Neural crest cell (in vitro differentiated cells): Measurements from ENCODE around the gene SLC19A1. TPM values are rescaled to one million over a fixed set of nuclear protein-coding genes. Genes with fewer than 3 reads are reported as not detected.
"Not testable (repeated sequence)": the region's sequence is repeated elsewhere in the genome, so short reads cannot be mapped to it uniquely, and the experiment has no call there.

Experiments used
- DNase-seq: peaks from one replicate; pipeline ENCODE4 v3.0.0; 2021; ENCODE audit warnings: low read depth, mixed read lengths, low spot score
- H3K27ac Mint-ChIP-seq: one replicate; pipeline ENCODE4 v1.8.0; 2021; ENCODE audit warnings: mild to moderate bottlenecking, mixed read lengths; ENCODE audit not compliant: unreplicated experiment
- H3K27me3 Mint-ChIP-seq: 2 replicates; pipeline ENCODE4 v1.8.0; 2021; ENCODE audit warnings: low read depth, mild to moderate bottlenecking, mixed read lengths
- H3K36me3 Mint-ChIP-seq: 2 replicates; pipeline ENCODE4 v1.8.0; 2021; ENCODE audit warnings: low read depth, mild to moderate bottlenecking, mixed read lengths
- H3K4me1 Mint-ChIP-seq: 2 replicates; pipeline ENCODE4 v1.8.0; 2021; ENCODE audit warnings: mixed read lengths
- H3K4me3 Mint-ChIP-seq: one replicate; pipeline ENCODE4 v1.8.0; 2021; ENCODE audit warnings: mild to moderate bottlenecking, mixed read lengths
- H3K9me3 Mint-ChIP-seq: 2 replicates; pipeline ENCODE4 v1.8.0; 2021; ENCODE audit warnings: mixed read lengths
- CTCF ChIP-seq: fragments of 200-600 bp; sonication (generic); conservative IDR thresholded peaks from 2 replicates; pipeline ENCODE4 v1.5.0; 2021; ENCODE audit warnings: antibody characterized with exemption, mild to moderate bottlenecking
- total RNA-seq: library from RNA; stranded (reverse); gene quantifications from 2 replicates; pipeline ENCODE4 v1.2.1, GENCODE V29; 2021

Gene SLC19A1
- total RNA-seq, 1 donor from 2014 or later: 35.1 TPM

GRCh38 chr21:45532826-45533360 is 9.3 kb downstream of the SLC19A1 start:
- H3K9me3 Mint-ChIP-seq: no peaks in the 10 kb centered on the region
- no peaks in the 10 kb centered on the region for H3K27me3 Mint-ChIP-seq
- no peak overlapping the region for H3K4me3 Mint-ChIP-seq
- H3K36me3 Mint-ChIP-seq: no peaks in the 10 kb centered on the region
- no peak for TF ChIP-seq CTCF
- H3K27ac Mint-ChIP-seq: peak overlapping the region; percentile 54
- DNase-seq: no peak
- peaks cover 4% of the 10 kb centered on the region for H3K4me1 Mint-ChIP-seq

- no peak for DNase-seq
- TF ChIP-seq CTCF: no peak
Measured at GRCh38 chr21:45531393-45532215, 10.6 kb downstream of the SLC19A1 start.

GRCh38 chr21:45531114-45531392 is 11.2 kb downstream of the SLC19A1 start:
- H3K27me3 Mint-ChIP-seq, H3K36me3 Mint-ChIP-seq, H3K9me3 Mint-ChIP-seq, H3K4me1 Mint-ChIP-seq, H3K27ac Mint-ChIP-seq, DNase-seq, H3K4me3 Mint-ChIP-seq: not testable (repeated sequence)

More at GRCh38 chr21:45531393-45532215, 10.6 kb downstream of the SLC19A1 start:
- Mint-ChIP-seq H3K9me3 (no peaks in the 10 kb centered on the region), H3K27ac (no peak overlapping the region), H3K27me3 (no peaks in the 10 kb centered on the region), H3K4me3 (no peak overlapping the region), H3K36me3 (no peaks in the 10 kb centered on the region), H3K4me1 (no peaks in the 10 kb centered on the region)

GRCh38 chr21:45530423-45531113 is 11.7 kb downstream of the SLC19A1 start:
- H3K4me3 Mint-ChIP-seq: no peak overlapping the region
- H3K27me3 Mint-ChIP-seq: no peaks in the 10 kb centered on the region
- TF ChIP-seq CTCF: no peak
- H3K27ac Mint-ChIP-seq: no peak overlapping the region
- DNase-seq: no peak
- no peaks in the 10 kb centered on the region for H3K4me1 Mint-ChIP-seq
- H3K36me3 Mint-ChIP-seq: no peaks in the 10 kb centered on the region
- H3K9me3 Mint-ChIP-seq: no peaks in the 10 kb centered on the region

GRCh38 chr21:45529785-45530422 is 12.3 kb downstream of the SLC19A1 start:
- no peaks in the 10 kb centered on the region for H3K36me3 Mint-ChIP-seq
- H3K4me3 Mint-ChIP-seq: no peak overlapping the region
- H3K27ac Mint-ChIP-seq: no peak overlapping the region
- no peaks in the 10 kb centered on the region for H3K4me1 Mint-ChIP-seq
- TF ChIP-seq CTCF: no peak
- no peaks in the 10 kb centered on the region for H3K9me3 Mint-ChIP-seq
- no peak for DNase-seq
- H3K27me3 Mint-ChIP-seq: no peaks in the 10 kb centered on the region
